ENCODE measurements around the gene LMAN1L.

LMAN1L gene

DNA sequence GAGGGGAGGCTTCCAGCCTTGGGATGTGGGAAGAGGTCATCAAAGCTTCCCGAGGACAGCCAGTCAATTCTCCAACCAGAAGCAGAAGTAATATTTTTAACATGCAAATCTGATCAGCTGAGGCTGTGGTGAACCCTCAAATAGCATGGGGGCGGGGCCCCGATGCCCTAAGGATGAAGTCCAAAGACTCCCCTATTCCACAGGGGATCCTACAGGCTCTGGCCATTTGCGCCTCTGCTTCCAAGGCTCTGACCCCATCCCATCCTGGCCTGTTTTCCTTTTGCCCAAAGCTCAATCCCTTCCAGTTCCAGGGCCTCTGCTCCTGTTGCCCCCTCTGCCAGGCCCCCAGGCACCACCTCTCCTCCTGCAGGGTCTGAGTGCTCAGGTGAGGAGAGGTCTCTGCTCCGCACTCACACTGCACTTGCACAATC lies 37.5 kb upstream of the LMAN1L start:
- Histone ChIP-seq H3K27ac (ENCODE audit: low read length) (0 out of 2 replicates have a peak overlapping the region, but pooled peaks have one; percentile 23), H3K9me3 (ENCODE audit: insufficient read depth, low read length, severe bottlenecking) (no peaks in the 10 kb centered on the region), H3K9ac (ENCODE audit: low read depth, low read length) (no peak overlapping the region), H3K4me2 (ENCODE audit: insufficient read depth, low read length) (no peak overlapping the region), H3K79me2 (ENCODE audit: insufficient read depth, low read length) (no peaks in the 10 kb centered on the region), H3K4me3 (ENCODE audit: low read depth in 1 of 2, low read length in 2 of 2) (no peak overlapping the region), H3K36me3 (ENCODE audit: insufficient read depth, low read length) (no peaks in the 10 kb centered on the region), H3K4me1 (ENCODE audit: insufficient read depth, low read length) (peaks cover 54% of the 10 kb centered on the region), H3K27me3 (ENCODE audit: insufficient read depth, low read length, poor library complexity) (no peaks in the 10 kb centered on the region), H2AFZ (ENCODE audit: low read depth, low read length) (no peak overlapping the region), H4K20me1 (ENCODE audit: insufficient read depth, low read length) (no peaks in the 10 kb centered on the region)
- DNase-seq: no peak
- ATAC-seq (ENCODE audit: insufficient read depth, low read depth): no peak
- TF ChIP-seq, protein P1, sequence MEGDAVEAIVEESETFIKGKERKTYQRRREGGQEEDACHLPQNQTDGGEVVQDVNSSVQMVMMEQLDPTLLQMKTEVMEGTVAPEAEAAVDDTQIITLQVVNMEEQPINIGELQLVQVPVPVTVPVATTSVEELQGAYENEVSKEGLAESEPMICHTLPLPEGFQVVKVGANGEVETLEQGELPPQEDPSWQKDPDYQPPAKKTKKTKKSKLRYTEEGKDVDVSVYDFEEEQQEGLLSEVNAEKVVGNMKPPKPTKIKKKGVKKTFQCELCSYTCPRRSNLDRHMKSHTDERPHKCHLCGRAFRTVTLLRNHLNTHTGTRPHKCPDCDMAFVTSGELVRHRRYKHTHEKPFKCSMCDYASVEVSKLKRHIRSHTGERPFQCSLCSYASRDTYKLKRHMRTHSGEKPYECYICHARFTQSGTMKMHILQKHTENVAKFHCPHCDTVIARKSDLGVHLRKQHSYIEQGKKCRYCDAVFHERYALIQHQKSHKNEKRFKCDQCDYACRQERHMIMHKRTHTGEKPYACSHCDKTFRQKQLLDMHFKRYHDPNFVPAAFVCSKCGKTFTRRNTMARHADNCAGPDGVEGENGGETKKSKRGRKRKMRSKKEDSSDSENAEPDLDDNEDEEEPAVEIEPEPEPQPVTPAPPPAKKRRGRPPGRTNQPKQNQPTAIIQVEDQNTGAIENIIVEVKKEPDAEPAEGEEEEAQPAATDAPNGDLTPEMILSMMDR (IDR thresholded peaks at IDR 0.05; ENCODE audit: borderline replicate concordance, extremely low read depth, low read length, poor library complexity, severe bottlenecking): no peak
- no peak for TF ChIP-seq EZH2 (IDR thresholded peaks at IDR 0.05; ENCODE audit: borderline replicate concordance, low read depth, low read length, severe bottlenecking)

DNA sequence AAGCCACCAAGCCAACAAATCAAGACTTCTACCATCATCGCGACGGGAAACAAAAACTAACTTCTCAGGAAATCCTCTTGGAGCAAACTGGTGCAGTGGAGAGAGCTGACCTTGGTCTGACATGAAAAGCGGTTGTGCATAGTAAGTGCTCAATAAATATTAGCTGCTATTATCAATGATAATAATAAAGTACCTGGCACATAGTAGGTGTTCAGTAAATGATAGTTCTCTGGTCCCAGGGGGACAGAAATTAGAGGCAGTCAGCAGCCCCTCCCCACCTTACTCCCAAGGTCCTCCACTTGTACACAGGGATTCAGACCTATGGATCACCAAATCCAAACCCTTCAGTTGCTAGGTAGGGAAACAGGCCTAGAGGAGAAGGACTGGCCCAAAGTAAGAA lies 36.7 kb upstream of the LMAN1L start:
- Histone ChIP-seq H2AFZ (ENCODE audit: low read depth, low read length) (no peak overlapping the region), H3K9me3 (ENCODE audit: insufficient read depth, low read length, severe bottlenecking) (no peaks in the 10 kb centered on the region), H3K9ac (ENCODE audit: low read depth, low read length) (no peak overlapping the region), H3K79me2 (ENCODE audit: insufficient read depth, low read length) (no peaks in the 10 kb centered on the region), H3K27ac (ENCODE audit: low read length) (peak overlapping the region; percentile 55; the same call in 1 of the 2 replicates), H3K4me3 (ENCODE audit: low read depth in 1 of 2, low read length in 2 of 2) (no peak overlapping the region), H4K20me1 (ENCODE audit: insufficient read depth, low read length) (peaks cover 3% of the 10 kb centered on the region; the same call in 1 of the 2 replicates), H3K4me1 (ENCODE audit: insufficient read depth, low read length) (peaks cover 59% of the 10 kb centered on the region), H3K4me2 (ENCODE audit: insufficient read depth, low read length) (no peak overlapping the region), H3K36me3 (ENCODE audit: insufficient read depth, low read length) (no peaks in the 10 kb centered on the region), H3K27me3 (ENCODE audit: insufficient read depth, low read length, poor library complexity) (no peaks in the 10 kb centered on the region)
- TF ChIP-seq, protein P1 (IDR thresholded peaks at IDR 0.05; ENCODE audit: borderline replicate concordance, extremely low read depth, low read length, poor library complexity, severe bottlenecking): no peak
- TF ChIP-seq EZH2 (IDR thresholded peaks at IDR 0.05; ENCODE audit: borderline replicate concordance, low read depth, low read length, severe bottlenecking): no peak
- DNase-seq (no peak), ATAC-seq (ENCODE audit: insufficient read depth, low read depth) (no peak)

DNA sequence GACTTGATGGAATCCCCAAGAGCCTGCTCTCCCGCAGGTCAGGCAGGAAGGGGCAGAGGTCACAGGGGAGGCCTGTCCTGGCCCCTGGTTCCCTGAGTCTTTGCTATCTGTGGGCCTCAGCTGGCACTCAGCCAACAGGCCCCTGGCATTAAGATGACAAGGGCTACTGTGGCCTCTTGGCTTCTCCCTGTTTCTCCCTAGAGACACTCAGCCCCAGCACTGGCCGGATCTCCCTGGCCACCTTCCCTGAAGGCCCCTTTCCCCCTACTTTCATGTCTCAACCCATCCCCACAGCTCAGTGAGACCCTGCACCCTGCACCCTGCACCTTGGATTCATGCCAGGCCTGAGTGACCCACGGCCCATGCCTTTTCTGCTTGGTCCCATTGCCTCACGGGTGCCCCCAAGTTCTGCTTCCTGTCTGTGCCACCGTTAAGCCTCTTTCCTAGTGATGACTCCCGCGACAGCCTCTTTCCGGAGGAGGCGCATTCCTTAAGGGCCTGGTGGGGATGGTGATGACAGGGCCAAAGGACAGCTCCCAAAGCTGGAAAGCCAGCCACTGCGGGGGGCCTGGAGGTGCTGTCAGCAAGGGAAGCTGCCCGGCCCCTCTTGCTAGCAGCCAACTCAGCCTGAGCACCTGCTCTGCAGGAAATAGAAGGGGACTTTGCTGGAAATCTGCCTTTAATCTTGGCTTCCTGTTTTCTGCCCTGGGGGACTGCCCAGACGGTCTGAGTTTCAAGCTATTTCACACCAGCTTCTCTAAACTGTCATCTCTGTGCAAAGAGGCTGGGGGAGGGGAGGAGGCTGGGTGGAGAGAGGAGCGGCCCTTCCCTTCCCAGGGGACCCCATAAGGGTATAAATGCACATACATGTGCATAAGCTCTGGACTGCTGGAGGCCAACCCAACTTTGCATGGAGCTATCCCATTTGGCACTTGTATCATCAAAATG lies 35.5 kb upstream of the LMAN1L start:
- H3K79me2 ChIP-seq (ENCODE audit: insufficient read depth, low read length): peaks cover 6% of the 10 kb centered on the region
- H3K9me3 ChIP-seq (ENCODE audit: insufficient read depth, low read length, severe bottlenecking): no peaks in the 10 kb centered on the region
- H3K4me1 ChIP-seq (ENCODE audit: insufficient read depth, low read length): peaks cover 60% of the 10 kb centered on the region
- H3K36me3 ChIP-seq (ENCODE audit: insufficient read depth, low read length): no peaks in the 10 kb centered on the region
- H3K27me3 ChIP-seq (ENCODE audit: insufficient read depth, low read length, poor library complexity): no peaks in the 10 kb centered on the region
- H4K20me1 ChIP-seq (ENCODE audit: insufficient read depth, low read length): peaks cover 8% of the 10 kb centered on the region; the same call in 1 of the 2 replicates
- peak overlapping the region; percentile 48 for H3K4me2 ChIP-seq (ENCODE audit: insufficient read depth, low read length)
- DNase-seq (peak; percentile 82), ATAC-seq (ENCODE audit: insufficient read depth, low read depth) (peak; percentile 78)
- peak overlapping the region in 1 of 2 experiments; percentile 17; a peak in 1 of 4 replicates for H3K4me3 ChIP-seq (ENCODE audit: low read depth in 1 of 2, low read length in 2 of 2)
- H3K27ac ChIP-seq (ENCODE audit: low read length): peak overlapping the region; percentile 95
- peak overlapping the region; percentile 52 for H3K9ac ChIP-seq (ENCODE audit: low read depth, low read length)
- TF ChIP-seq, protein P1 (IDR thresholded peaks at IDR 0.05; ENCODE audit: borderline replicate concordance, extremely low read depth, low read length, poor library complexity, severe bottlenecking): no peak
- TF ChIP-seq EZH2 (IDR thresholded peaks at IDR 0.05; ENCODE audit: borderline replicate concordance, low read depth, low read length, severe bottlenecking): no peak
- H2AFZ ChIP-seq (ENCODE audit: low read depth, low read length): peak overlapping the region; percentile 41; the same call in 1 of the 2 replicates
